ENCODE data around the gene SSUH2. TPM values are rescaled to one million over a fixed set of nuclear protein-coding genes. Genes with fewer than 3 reads are reported as not detected.

The SSUH2 gene
- total and polyA plus RNA-seq, 2 of the 13 experiments (the other 11 are each of a cell fraction or from before 2014, with no cell fraction given): 38.1 to 136 TPM

DNA sequence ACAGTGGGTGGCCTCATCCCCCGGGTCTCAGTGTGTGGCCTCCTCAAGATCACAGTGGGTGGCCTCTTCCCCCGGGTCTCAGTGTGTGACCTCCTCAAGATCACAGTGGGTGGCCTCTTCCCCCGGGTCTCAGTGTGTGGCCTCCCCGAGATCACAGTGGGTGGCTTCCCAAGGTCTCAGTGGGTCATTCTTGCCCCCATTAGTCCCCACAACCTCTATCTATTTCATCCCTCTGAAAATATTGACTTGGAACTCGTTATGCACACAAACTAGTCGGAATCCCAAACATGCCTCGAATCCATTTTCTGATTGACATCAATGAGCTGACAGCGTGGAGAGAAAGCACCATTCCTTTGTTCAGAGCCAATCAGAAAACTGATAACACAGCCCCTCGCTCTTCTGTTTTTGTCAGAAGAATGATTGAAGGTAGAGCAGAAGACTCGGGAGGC is 10.8 kb upstream of the SSUH2 start (continued):
- TF ChIP-seq, protein P1, sequence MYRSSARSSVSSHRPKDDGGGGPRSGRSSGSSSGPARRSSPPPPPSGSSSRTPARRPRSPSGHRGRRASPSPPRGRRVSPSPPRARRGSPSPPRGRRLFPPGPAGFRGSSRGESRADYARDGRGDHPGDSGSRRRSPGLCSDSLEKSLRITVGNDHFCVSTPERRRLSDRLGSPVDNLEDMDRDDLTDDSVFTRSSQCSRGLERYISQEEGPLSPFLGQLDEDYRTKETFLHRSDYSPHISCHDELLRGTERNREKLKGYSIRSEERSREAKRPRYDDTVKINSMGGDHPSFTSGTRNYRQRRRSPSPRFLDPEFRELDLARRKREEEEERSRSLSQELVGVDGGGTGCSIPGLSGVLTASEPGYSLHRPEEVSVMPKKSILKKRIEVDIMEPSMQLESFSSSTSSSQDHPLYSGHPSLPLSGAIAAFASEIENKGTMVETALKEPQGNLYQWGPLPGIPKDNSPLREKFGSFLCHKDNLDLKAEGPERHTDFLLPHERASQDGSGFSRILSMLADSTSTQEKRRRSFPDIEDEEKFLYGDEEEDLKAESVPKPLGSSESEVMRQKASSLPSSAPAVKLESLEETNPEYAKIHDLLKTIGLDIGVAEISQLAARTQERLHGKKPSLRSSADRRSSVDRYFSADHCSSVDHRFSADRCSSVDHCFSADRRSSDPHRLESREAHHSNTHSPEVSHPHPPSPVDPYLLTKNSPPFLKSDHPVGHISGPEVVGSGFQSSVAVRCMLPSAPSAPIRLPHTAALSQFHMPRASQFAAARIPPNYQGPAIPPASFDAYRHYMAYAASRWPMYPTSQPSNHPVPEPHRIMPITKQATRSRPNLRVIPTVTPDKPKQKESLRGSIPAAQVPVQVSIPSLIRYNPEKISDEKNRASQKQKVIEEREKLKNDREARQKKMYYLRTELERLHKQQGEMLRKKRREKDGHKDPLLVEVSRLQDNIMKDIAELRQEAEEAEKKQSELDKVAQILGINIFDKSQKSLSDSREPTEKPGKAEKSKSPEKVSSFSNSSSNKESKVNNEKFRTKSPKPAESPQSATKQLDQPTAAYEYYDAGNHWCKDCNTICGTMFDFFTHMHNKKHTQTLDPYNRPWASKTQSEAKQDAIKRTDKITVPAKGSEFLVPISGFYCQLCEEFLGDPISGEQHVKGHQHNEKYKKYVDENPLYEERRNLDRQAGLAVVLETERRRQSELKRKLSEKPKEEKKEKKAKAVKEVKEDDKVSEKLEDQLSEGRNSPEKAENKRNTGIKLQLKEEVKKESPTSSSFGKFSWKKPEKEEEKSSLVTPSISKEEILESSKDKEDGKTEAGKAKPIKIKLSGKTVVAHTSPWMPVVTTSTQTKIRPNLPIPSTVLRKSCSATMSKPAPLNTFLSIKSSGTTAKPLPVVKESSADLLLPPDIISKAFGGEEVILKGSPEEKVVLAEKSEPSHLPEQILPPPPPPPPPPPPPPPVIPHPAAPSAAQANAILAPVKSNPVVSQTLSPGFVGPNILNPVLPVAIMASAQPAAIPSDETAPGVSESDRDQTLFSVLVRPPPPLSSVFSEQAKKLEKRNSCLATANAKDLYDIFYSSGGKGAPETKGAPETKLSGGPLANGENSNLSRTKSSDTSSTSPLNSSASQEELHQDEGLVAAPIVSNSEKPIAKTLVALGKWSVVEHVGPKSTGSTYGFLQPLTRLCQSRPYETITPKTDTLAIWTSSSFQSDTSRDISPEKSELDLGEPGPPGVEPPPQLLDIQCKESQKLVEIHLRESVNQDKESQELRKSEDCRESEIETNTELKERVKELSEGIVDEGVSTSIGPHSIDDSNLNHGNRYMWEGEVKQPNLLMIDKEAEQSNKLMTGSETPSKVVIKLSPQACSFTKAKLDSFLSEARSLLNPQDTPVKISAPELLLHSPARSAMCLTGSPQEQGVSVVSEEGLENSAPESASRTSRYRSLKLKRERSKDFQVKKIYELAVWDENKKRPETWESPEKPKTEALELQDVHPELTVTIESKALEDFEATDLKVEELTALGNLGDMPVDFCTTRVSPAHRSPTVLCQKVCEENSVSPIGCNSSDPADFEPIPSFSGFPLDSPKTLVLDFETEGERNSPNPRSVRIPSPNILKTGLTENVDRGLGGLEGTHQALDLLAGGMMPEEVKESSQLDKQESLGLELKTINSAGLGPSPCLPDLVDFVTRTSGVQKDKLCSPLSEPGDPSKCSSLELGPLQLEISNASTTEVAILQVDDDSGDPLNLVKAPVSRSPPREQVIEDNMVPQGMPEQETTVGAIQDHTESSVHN (CRISPR knock-in tag; IDR thresholded peaks at IDR 0.05): no peak
- TF ChIP-seq CREB1 (IDR thresholded peaks at IDR 0.05) (0 out of 2 replicates have a peak, but pooled peaks have one; percentile 2), CREB1 (CRISPR knock-in tag; IDR thresholded peaks at IDR 0.05) (peak; percentile 65; the same call in 1 of the 2 replicates), ZNF326 (CRISPR knock-in tag; IDR thresholded peaks at IDR 0.05; ENCODE audit: borderline replicate concordance) (no peak), NFIC (IDR thresholded peaks at IDR 0.05; ENCODE audit: low read length) (no peak), KAT8 (CRISPR knock-in tag; IDR thresholded peaks at IDR 0.05) (no peak), SIX4 (CRISPR knock-in tag; IDR thresholded peaks at IDR 0.05) (no peak), ATM (IDR thresholded peaks at IDR 0.05; ENCODE audit: borderline replicate concordance) (no peak), TSC22D2 (CRISPR knock-in tag; IDR thresholded peaks at IDR 0.05; ENCODE audit: borderline replicate concordance) (no peak), GZF1 (CRISPR knock-in tag; IDR thresholded peaks at IDR 0.05) (no peak), AHR (CRISPR knock-in tag; IDR thresholded peaks at IDR 0.05) (no peak), ZNF264 (CRISPR knock-in tag; IDR thresholded peaks at IDR 0.05) (no peak), ZSCAN25 (CRISPR knock-in tag; IDR thresholded peaks at IDR 0.05) (no peak), ZNF274 (CRISPR knock-in tag; IDR thresholded peaks at IDR 0.05) (no peak), SOX5 (CRISPR knock-in tag; IDR thresholded peaks at IDR 0.05; ENCODE audit: borderline replicate concordance) (peak; percentile 89)
- TF ChIP-seq, protein P2, sequence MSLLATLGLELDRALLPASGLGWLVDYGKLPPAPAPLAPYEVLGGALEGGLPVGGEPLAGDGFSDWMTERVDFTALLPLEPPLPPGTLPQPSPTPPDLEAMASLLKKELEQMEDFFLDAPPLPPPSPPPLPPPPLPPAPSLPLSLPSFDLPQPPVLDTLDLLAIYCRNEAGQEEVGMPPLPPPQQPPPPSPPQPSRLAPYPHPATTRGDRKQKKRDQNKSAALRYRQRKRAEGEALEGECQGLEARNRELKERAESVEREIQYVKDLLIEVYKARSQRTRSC (CRISPR knock-in tag; IDR thresholded peaks at IDR 0.05; ENCODE audit: low read depth): no peak
- TF ChIP-seq, protein P3, sequence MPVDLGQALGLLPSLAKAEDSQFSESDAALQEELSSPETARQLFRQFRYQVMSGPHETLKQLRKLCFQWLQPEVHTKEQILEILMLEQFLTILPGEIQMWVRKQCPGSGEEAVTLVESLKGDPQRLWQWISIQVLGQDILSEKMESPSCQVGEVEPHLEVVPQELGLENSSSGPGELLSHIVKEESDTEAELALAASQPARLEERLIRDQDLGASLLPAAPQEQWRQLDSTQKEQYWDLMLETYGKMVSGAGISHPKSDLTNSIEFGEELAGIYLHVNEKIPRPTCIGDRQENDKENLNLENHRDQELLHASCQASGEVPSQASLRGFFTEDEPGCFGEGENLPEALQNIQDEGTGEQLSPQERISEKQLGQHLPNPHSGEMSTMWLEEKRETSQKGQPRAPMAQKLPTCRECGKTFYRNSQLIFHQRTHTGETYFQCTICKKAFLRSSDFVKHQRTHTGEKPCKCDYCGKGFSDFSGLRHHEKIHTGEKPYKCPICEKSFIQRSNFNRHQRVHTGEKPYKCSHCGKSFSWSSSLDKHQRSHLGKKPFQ (CRISPR knock-in tag; IDR thresholded peaks at IDR 0.05; ENCODE audit: insufficient replicate concordance): no peak
- TF ChIP-seq, protein P4, sequence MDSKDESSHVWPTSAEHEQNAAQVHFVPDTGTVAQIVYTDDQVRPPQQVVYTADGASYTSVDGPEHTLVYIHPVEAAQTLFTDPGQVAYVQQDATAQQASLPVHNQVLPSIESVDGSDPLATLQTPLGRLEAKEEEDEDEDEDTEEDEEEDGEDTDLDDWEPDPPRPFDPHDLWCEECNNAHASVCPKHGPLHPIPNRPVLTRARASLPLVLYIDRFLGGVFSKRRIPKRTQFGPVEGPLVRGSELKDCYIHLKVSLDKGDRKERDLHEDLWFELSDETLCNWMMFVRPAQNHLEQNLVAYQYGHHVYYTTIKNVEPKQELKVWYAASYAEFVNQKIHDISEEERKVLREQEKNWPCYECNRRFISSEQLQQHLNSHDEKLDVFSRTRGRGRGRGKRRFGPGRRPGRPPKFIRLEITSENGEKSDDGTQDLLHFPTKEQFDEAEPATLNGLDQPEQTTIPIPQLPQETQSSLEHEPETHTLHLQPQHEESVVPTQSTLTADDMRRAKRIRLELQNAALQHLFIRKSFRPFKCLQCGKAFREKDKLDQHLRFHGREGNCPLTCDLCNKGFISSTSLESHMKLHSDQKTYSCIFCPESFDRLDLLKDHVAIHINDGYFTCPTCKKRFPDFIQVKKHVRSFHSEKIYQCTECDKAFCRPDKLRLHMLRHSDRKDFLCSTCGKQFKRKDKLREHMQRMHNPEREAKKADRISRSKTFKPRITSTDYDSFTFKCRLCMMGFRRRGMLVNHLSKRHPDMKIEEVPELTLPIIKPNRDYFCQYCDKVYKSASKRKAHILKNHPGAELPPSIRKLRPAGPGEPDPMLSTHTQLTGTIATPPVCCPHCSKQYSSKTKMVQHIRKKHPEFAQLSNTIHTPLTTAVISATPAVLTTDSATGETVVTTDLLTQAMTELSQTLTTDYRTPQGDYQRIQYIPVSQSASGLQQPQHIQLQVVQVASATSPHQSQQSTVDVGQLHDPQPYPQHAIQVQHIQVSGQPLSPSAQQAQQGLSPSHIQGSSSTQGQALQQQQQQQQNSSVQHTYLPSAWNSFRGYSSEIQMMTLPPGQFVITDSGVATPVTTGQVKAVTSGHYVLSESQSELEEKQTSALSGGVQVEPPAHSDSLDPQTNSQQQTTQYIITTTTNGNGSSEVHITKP (CRISPR knock-in tag; IDR thresholded peaks at IDR 0.05; ENCODE audit: low read depth): no peak

Data from HepG2 (cell line).